HG03378 (cell line): ENCODE data around the gene PIBF1.
A peak's percentile ranks its signal among the peaks of the same experiment; 100 is the strongest.
"Not testable (repeated sequence)": the region's sequence is repeated elsewhere in the genome, so short reads cannot be mapped to it uniquely, and the experiment has no call there.

Source experiments
- ATAC-seq: cut with Tn5 transposase; IDR thresholded peaks from one replicate; pipeline ENCODE4 v1.9.1; 2021; ENCODE audit warnings: mild to moderate bottlenecking, moderate library complexity; ENCODE audit not compliant: unreplicated experiment

Gene PIBF1

DNA sequence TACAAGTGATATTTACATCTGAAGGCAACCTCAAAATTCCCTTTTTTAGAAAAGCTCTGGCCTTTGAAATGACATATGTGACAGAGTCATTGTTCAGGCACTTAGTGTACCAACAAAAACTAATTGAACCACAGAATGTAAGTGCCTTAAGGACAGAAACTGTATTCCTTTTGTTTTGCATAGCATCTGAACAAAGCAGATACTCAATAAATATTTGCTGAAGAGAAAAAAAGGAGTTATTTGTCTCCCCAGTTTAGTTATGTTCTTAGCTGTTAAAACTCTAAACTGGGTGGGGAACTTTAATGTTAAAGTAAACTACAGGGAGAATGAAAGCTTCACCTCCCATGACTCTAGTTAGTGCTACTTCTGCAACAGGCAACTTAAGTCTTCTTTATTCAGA, 220.0 kb downstream of the PIBF1 start:
- no peak for ATAC-seq

DNA sequence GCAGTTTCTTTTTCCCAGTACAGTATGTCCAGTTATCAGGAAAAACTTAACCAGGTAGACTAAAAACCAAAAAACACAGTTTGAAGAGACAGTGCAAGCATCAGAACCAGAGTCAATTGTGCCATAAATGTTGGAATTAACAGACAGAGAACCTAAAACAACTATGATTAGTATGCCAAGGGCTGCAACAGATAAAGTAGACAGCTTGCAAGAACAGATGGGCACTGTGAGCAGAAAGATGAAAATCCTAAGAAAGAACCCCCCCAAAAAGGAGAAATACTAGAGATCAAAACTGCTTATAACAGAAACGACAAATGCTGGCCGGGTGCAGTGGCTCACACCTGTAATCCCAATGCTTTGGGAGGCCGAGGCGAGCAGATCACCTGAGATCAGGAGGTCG, 229.8 kb downstream of the PIBF1 start:
- no peak for ATAC-seq

DNA sequence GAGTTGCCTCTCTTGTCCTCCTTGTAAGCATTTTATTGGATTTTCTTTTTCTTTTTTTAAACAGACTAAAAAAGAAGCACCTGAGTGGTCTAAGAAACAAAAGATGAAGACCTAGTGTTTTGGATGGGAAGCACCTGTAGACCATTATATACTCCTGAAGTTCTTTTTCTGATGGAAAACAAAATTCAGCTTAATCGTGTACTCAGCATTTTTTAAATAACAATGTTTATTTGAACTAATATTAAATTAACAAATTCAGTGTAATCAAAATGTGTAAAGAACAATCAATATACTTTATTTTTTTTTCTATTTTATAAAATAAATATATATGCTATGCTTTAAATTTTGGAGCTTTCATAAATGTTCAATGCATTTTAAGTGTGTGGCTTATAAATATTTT, 233.9 kb downstream of the PIBF1 start:
- no peak for ATAC-seq

DNA sequence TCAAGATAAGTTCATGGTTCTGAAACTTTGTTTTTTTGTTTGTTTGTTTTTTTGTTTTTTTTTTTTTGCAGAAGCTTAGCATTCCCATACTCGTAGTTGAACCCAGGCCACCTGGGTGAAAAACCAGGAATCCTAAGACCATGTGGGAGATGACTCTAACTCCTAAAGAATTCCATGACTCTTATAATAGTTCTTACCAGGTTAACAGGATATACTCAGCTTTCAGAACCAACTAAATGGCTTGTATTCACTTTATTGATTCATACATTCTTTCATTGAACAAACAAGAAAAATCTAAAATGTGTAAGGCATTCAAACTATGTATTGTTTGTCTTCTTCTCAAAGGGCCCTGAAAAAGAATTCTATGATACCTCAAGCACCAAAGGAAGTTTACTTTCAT, 236.4 kb downstream of the PIBF1 start:
- ATAC-seq, result no peak

GRCh38 chr13:73025217-73026012, 243.5 kb downstream of the PIBF1 start:
- ATAC-seq, result peak; percentile 55

DNA sequence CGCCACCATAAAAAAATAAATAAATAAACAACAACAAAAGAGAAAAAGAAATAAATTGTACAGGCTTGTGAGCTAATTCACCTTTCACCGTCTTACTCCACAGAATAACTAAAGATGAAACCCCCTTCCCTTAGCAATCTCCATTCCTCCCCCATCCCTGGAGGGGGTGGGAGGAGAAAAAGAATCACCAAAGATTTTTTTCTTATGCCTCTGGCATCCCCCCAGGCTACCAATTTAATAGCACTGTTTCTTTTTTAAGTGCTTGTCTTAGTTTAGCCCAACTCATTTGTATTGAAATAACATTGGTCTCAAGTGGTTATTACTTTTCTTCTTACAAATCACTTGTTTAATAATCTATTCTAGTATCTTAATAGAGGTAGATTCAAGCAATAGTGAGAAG, 253.0 kb downstream of the PIBF1 start:
- ATAC-seq, result no peak

- no peak for ATAC-seq
Observed at GRCh38 chr13:73035660-73036059, 253.7 kb downstream of the PIBF1 start.

DNA sequence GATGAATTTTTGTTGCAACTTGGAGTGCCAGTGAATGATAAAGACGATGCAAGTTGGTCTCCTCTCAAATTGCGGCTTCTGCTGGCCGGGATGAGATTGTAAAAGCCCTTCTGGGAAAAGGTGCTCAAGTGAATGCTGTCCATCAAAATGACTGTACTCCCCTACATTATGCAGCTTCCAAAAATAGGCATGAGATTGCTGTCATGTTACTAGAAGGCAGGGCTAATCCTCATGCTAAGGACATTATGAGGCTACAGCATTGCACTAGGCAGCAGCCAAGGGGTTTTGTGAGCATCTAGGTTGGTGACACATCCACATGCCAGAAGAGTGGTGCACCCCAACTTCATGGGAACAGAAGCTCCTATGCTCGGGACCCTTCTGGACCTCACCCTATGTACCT, 254.6 kb downstream of the PIBF1 start:
- ATAC-seq, result no peak

GRCh38 chr13:73038064-73038463, 256.1 kb downstream of the PIBF1 start:
- no peak for ATAC-seq

- ATAC-seq, result no peak
Observed at GRCh38 chr13:73039201-73040108, 257.5 kb downstream of the PIBF1 start.

DNA sequence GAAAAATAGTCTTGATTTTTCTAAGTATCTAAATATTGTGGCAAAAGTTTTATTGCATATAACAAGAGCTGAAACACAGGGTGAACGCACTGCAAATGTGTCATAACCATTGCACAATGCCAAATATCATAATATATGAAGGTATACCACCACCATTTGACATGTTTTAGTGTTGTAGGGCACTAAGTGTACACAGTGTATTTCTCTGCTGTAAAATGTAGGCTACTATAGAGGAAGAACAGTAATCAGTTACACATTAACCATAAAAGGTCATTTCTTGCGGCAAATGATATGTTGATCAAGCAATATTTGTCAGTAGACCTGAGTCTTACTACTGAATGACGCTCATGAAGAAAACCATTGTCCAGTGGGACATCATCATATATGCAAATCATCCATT, 258.6 kb downstream of the PIBF1 start:
- no peak for ATAC-seq

DNA sequence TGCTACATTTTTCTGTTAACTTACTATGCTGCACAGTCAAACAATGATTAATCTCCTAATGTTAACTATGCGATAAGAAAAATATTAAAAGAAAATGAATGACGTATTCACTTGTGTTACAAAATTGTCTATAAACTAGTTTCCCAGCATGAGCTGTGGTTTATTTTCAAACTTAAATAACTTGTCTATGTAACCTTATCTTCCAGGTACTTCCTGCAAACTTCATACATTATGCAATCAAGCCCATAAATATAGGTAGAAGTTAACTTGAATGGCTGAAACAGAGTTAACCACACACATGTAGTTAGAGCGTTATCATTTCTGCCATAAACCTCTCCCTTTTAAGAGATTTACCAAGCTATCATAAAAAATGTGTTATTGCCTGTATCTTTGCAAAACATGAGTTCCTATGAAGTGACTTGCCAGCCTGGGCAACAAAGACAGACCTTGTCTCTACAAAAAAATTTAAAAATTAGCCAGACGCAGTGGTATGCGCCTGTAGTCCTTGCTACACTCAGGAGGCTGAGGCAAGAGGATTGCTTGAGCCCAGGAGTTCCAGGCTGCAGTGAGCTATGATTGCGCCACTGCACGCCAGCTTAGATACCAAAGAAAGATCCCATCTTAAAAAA, 259.1 kb downstream of the PIBF1 start:
- no peak for ATAC-seq

GRCh38 chr13:73045031-73045430, 263.1 kb downstream of the PIBF1 start:
- ATAC-seq, result no peak

DNA sequence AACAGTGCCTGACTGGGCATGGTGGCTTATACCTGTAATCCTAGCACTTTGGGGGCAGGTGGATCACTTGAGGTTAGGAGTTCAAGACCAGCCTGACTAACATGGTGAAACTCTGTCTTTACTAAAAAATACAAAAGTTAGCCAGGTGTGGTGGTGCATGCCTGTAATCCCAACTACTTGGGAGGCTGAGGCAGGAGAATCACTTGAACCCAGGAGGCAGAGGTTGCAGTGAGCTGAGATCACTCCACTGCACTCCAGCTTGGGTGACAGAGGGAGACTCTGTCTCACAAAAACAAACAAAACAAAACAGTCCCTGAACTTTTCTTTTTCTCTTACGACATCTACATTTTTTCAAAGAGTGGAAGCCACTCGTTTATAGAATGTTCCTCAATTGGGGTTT, 266.7 kb downstream of the PIBF1 start:
- ATAC-seq, result not testable (repeated sequence)

DNA sequence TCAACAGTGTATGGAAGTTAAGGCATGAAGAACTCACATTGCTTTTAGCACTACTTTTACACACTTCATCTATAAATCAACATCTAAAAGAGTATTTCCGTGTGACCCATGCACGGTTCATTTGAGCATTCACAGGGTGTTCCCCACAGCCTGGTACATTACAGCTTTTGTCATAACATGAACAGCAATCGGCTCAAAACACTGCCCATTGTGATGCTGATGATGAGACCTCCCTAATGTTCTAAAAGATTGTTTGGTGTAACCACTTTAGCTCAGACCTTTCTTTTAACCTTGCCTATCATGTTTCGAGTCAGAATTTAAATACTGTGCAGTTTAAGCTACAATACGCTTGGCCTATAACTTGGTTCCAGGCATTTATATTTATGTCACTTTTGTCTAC, 272.8 kb downstream of the PIBF1 start:
- no peak for ATAC-seq

- ATAC-seq, result no peak
Observed at GRCh38 chr13:73055813-73056564, 274.1 kb downstream of the PIBF1 start.

DNA sequence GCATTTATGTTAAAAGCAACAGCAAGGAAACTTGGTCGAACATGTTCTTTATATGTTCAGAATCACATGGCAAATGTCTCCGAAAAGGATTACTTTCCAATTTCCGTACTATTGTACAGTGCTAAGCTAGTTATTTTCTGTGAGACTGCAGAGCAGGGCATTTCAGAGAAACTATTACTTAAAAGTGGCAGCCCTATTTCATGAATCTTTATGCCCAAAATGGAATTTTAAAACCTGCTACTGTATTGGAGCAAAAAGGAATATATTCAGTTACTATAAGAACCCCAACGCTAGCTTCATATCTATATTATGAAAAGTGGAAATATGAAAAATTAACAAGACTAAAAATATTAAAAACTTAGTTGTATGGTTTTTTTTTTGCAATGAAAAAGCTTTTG, 274.6 kb downstream of the PIBF1 start:
- no peak for ATAC-seq

DNA sequence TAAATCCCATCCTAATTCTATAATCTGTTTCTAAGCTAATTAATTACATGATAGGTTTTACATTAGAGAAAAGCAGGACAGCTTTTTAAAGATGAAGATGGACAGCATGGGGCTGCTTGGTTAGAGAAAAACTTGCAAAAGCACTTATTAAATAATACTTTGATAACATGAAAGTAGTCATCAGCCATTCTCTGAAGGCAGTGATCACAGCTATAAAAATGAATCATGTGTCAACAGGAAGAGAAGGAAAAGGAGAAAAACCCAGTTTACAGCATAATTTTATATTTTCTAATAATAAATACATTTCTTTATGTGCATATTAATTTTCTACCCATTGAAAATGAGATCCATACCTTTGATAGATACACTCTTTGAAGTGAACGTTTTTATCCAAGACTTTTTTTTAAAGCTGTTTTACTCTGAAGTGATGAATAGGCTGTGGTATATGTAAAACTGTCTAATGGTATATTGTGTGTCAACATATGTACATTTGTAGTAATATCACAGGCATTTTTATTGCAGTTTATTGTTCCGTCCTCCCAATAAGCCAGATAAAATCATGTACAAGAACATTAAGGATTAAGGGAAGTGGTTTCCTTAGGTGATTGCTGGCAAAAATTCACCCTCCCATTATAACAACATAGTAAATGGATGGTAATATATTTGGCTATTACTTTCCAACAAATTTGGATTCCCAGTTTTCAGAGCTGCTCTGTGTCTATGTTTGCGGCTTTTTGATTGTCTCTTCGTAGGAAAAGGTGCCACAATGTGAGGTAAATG, 275.5 kb downstream of the PIBF1 start:
- no peak for ATAC-seq

- ATAC-seq, result no peak
Observed at GRCh38 chr13:73058064-73058313, 276.1 kb downstream of the PIBF1 start.

DNA sequence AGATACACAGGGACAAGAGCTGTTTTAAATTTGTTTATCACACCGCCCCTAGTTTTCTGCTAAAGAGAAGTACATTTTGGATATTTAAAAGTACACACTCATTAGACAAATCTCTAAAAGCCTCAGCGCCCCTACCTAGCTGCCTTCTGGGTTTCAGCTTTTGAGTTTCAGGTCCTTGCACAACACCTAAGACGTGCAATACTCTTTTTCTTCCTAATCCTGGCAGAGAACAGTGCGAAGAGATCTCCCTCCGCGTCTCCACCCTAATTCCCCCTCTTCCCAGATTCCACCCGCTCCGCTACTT, 276.5 kb downstream of the PIBF1 start:
- ATAC-seq, result no peak
